Measurements from ENCODE around the gene TMEM232.

GRCh38 chr5:110751902-110752762, 25.7 kb upstream of the TMEM232 start:
- TF ChIP-seq CTCF (conservative IDR thresholded peaks at IDR 0.05; ENCODE audit: low read length), result no peak
- TF ChIP-seq EZH2phosphoT487 (IDR thresholded peaks at IDR 0.05; ENCODE audit: borderline replicate concordance, low read depth, low read length), result no peak

Measured in OCI-LY7 (cell line).